B cell (primary cell): Measurements from ENCODE around the gene IFT22. TPM values are rescaled to one million over a fixed set of nuclear protein-coding genes. Genes with fewer than 3 reads are reported as not detected.

Source experiments
- ATAC-seq: fragments of 200-7000 bp; cut with Tn5 transposase; one replicate; pipeline ENCODE4 v1.10.0; 2021; ENCODE audit warnings: low read depth, mild to moderate bottlenecking, moderate number of reproducible peaks, moderate library complexity
- CTCF ChIA-PET: fragments of 350-600 bp; sonication (Branson Sonifier 250); formaldehyde crosslinking; loops from one replicate; lab custom pipeline; 2021; ENCODE audit warnings: antibody characterized with exemption, inconsistent platforms; lab: Charles Lee
- POLR2A ChIA-PET: fragments of 350-600 bp; sonication (Branson Sonifier 250); formaldehyde crosslinking; loops from one replicate; lab custom pipeline; 2021; ENCODE audit warnings: antibody characterized with exemption; lab: Charles Lee
- DNase-seq: peaks from one replicate; pipeline ENCODE4 v3.0.0; 2013
- H2AFZ ChIP-seq: 2 replicates; pipeline ENCODE4 v1.6.1; 2012; ENCODE audit warnings: mild to moderate bottlenecking, low read depth, low read length; ENCODE audit not compliant: insufficient read depth, poor library complexity, severe bottlenecking
- H3K27ac ChIP-seq, 2 donors: 1 replicate in 1 of 2; 2 replicates in 1 of 2; pipeline ENCODE4 v1.5.1; 2012 to 2013; ENCODE audit warnings: low read length in 2 of 2, mild to moderate bottlenecking in 2 of 2, moderate library complexity in 1 of 2
- H3K27me3 ChIP-seq, 4 experiments: fragments of 200-600 bp in 1 of 4; sonication (generic) in 1 of 4; replicated peaks in 1 of 4; 1 replicate in 2 of 4; 2 replicates in 2 of 4; pipeline versions ENCODE4 v1.6.1 to v1.7.0; 2013 to 2016; ENCODE audit warnings: low read length in 3 of 4, mild to moderate bottlenecking in 2 of 4, mixed read lengths in 1 of 4, moderate library complexity in 1 of 4; ENCODE audit not compliant: insufficient read depth in 4 of 4, control insufficient read depth in 3 of 4; ENCODE audit errors: control extremely low read depth in 1 of 4
- H3K36me3 ChIP-seq, 2 experiments: replicated peaks in 1 of 2; 1 replicate in 1 of 2; 2 replicates in 1 of 2; pipeline versions ENCODE4 v1.6.1 to v1.7.1; 2013; ENCODE audit warnings: low read length in 1 of 2; ENCODE audit not compliant: insufficient read depth in 2 of 2, control insufficient read depth in 1 of 2; ENCODE audit errors: control extremely low read depth in 1 of 2, extremely low read depth in 1 of 2
- H3K4me1 ChIP-seq, 2 donors: fragments of 200-600 bp in 1 of 2; sonication (generic) in 1 of 2; 1 replicate in 1 of 2; 2 replicates in 1 of 2; pipeline versions ENCODE4 v1.5.1 to v1.6.1; 2013 to 2017; ENCODE audit warnings: low read length in 2 of 2; ENCODE audit not compliant: control insufficient read depth in 2 of 2, insufficient read depth in 2 of 2
- H3K4me2 ChIP-seq: replicated peaks from 2 replicates; pipeline ENCODE3; 2012; ENCODE audit warnings: mild to moderate bottlenecking, low read depth, low read length; ENCODE audit not compliant: poor library complexity, severe bottlenecking
- H3K4me3 ChIP-seq, 5 experiments: fragments of 200-600 bp in 1 of 5; sonication (generic) in 1 of 5; 1 replicate in 3 of 5; 2 replicates in 2 of 5; pipeline versions ENCODE4 v1.5.1 to v1.7.0; 2011 to 2016; ENCODE audit warnings: low read length in 4 of 5, mild to moderate bottlenecking in 4 of 5, low read depth in 2 of 5, control low read depth in 1 of 5, moderate library complexity in 1 of 5; ENCODE audit not compliant: insufficient read depth in 1 of 5; ENCODE audit errors: control extremely low read depth in 1 of 5, extremely low read depth in 1 of 5
- H3K79me2 ChIP-seq: fragments of 200-600 bp; sonication (generic); one replicate; pipeline ENCODE4 v1.6.0; 2016; ENCODE audit warnings: low read length; ENCODE audit not compliant: control insufficient read depth, insufficient read depth
- H3K9ac ChIP-seq: fragments of 200-600 bp; sonication (generic); 2 replicates; pipeline ENCODE4 v1.6.1; 2017; ENCODE audit warnings: mild to moderate bottlenecking, low read length, moderate library complexity
- H3K9me3 ChIP-seq, 3 donors: one replicate each; pipeline versions ENCODE4 v1.6.1 to v1.7.1; 2013; ENCODE audit warnings: low read length in 2 of 3; ENCODE audit not compliant: control insufficient read depth in 2 of 3, insufficient read depth in 1 of 3; ENCODE audit errors: control extremely low read depth in 1 of 3
- H4K20me1 ChIP-seq: 2 replicates; pipeline ENCODE4 v1.6.0; 2012; ENCODE audit warnings: mild to moderate bottlenecking, low read length; ENCODE audit not compliant: insufficient read depth, control insufficient read depth, poor library complexity, severe bottlenecking
- H3K27ac Mint-ChIP-seq: one replicate; pipeline ENCODE4 v1.8.0; 2021; ENCODE audit warnings: mixed read lengths
- H3K27me3 Mint-ChIP-seq: one replicate; pipeline ENCODE4 v1.8.0; 2021; ENCODE audit warnings: mixed read lengths
- H3K4me1 Mint-ChIP-seq: one replicate; pipeline ENCODE4 v1.8.0; 2021; ENCODE audit warnings: mixed read lengths
- H3K4me3 Mint-ChIP-seq: one replicate; pipeline ENCODE4 v1.8.0; 2021; ENCODE audit warnings: mixed read lengths
- H3K9me3 Mint-ChIP-seq: one replicate; pipeline ENCODE4 v1.8.0; 2022; ENCODE audit warnings: mixed read lengths; ENCODE audit not compliant: insufficient read depth
- EZH2 ChIP-seq: IDR thresholded peaks from 2 replicates; pipeline ENCODE4 v1.6.1; 2012; ENCODE audit warnings: borderline replicate concordance, low read depth, mild to moderate bottlenecking, moderate library complexity, low read length; ENCODE audit not compliant: insufficient read depth, poor library complexity, severe bottlenecking
- WGBS: methylation state at CpG from one replicate; pipeline ENCODE4 v1.1.5; 2013; ENCODE audit warnings: missing lambda C conversion rate; ENCODE audit not compliant: insufficient coverage; 5-methylcytosine and 5-hydroxymethylcytosine counted together
- intact Hi-C: fragments of 100-400 bp; cut with micrococcal nuclease; formaldehyde crosslinking; loops from one replicate; pipeline ENCODE4 v1.10.0; 2022
- polyA plus RNA-seq: library from polyadenylated mRNA; depleted of rRNA; stranded (reverse); fragments of >200 nt; gene quantifications from 2 replicates; pipeline ENCODE4 v1.2.3, GENCODE V29; 2012
- total RNA-seq, 2 donors: library from RNA; stranded (reverse); fragments of 120-200 nt in 1 of 2; gene quantifications; 1 replicate in 1 of 2; 2 replicates in 1 of 2; pipeline versions ENCODE4 v1.2.3 to v1.2.4, GENCODE V29; 2013 to 2022
- TF ChIP-seq, protein P1 (sequence below): fragments of 200-600 bp; IDR thresholded peaks from one replicate; pipeline ENCODE4 v1.8.0; 2022; ENCODE audit warnings: antibody characterized with exemption, mild to moderate bottlenecking

The IFT22 gene
- total and polyA plus RNA-seq, 2 donors (not counting 1 experiment from before 2014, with no cell fraction given), result 5.2 to 7.3 TPM

DNA sequence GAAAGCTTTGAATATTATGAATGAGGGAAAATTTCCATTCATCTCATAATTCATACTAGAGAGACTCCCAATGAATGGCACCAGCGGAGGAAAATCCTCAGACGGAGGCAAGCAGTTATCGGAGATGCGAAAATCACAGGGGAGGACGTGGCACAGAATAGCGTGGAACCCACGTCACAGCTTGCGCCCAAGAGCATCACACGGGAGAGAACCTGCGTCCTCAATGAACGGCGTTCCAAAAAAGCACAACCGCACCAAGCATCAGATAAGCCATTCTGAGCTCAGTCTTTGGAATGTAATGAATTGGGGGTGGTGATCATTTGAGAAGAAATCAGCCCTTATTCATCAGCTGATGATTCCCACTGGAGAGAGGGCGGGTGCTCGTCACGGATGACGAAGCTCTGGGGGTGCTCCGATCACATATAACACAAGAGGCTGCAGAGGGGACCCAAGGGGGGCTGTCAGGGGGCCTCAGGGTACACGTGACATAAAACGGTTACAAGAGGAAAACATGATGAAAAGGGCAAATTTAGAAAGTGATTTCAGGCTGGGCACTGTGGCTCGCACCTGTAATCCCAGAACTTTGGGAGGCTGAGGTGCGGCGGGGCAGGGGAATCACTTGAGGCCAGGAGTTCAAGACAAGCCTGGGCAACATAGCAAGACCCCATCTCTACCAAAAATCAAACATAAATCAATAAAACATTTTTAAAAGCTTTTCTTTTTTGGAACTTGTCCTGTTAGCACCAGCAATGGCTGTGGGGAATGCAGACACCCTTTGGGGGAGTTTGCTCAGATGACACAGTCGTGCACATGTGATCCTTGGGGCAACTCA lies 42.9 kb downstream of the IFT22 start:
- H3K9me3 Mint-ChIP-seq, result no peaks in the 10 kb centered on the region
- Histone ChIP-seq H3K27ac (no peak overlapping the region), H3K79me2 (no peaks in the 10 kb centered on the region), H3K27me3 (no peaks in the 10 kb centered on the region), H3K4me3 (no peak overlapping the region), H3K4me2 (no peak overlapping the region), H3K36me3 (no peaks in the 10 kb centered on the region), H4K20me1 (no peaks in the 10 kb centered on the region), H3K9me3 (no peaks in the 10 kb centered on the region), H3K9ac (no peak overlapping the region), H3K4me1 (peaks cover 0 to 4% of the 10 kb centered on the region in 2 donors), H2AFZ (no peak overlapping the region)
- H3K27ac Mint-ChIP-seq, result no peak overlapping the region
- ATAC-seq, result no peak
- peaks cover 6% of the 10 kb centered on the region for H3K4me1 Mint-ChIP-seq
- H3K4me3 Mint-ChIP-seq, result no peak overlapping the region
- intact Hi-C loops, result no loop called here
- POLR2A ChIA-PET, result no interaction called here
- TF ChIP-seq EZH2, result no peak
- TF ChIP-seq, protein P1, sequence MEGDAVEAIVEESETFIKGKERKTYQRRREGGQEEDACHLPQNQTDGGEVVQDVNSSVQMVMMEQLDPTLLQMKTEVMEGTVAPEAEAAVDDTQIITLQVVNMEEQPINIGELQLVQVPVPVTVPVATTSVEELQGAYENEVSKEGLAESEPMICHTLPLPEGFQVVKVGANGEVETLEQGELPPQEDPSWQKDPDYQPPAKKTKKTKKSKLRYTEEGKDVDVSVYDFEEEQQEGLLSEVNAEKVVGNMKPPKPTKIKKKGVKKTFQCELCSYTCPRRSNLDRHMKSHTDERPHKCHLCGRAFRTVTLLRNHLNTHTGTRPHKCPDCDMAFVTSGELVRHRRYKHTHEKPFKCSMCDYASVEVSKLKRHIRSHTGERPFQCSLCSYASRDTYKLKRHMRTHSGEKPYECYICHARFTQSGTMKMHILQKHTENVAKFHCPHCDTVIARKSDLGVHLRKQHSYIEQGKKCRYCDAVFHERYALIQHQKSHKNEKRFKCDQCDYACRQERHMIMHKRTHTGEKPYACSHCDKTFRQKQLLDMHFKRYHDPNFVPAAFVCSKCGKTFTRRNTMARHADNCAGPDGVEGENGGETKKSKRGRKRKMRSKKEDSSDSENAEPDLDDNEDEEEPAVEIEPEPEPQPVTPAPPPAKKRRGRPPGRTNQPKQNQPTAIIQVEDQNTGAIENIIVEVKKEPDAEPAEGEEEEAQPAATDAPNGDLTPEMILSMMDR, result no peak
- 94% methylated on average over 23 of the region's 24 CpGs for WGBS
- DNase-seq, result no peak
- CTCF ChIA-PET, result interaction anchor here (1.3 kb wide), 1 partner anchor 134 kb away, joined by 6 read pairs; no protein-coding TSS in a partner anchor
- H3K27me3 Mint-ChIP-seq, result peaks cover 19% of the 10 kb centered on the region

DNA sequence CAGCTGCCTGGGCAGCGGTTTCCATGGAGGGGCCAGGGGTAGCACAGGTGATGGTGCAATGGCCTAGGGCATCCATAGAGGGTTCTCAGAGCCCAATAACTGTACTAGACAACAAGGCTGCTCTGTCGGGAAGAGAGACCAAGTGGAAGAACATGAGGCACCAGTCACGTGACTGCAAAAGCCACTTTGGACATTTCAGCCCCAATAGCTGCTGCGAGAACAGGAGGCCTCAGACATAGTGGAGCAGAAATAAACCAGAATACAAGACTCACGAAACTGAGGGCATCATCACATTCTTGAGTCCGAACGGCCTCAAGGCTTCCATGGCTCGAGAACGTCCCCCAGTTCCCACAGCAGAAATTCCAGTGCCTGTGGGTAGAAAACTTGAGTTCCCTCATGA lies 44.5 kb downstream of the IFT22 start:
- Mint-ChIP-seq H3K27ac (no peak overlapping the region), H3K4me3 (no peak overlapping the region), H3K27me3 (peaks cover 25% of the 10 kb centered on the region), H3K9me3 (no peaks in the 10 kb centered on the region), H3K4me1 (no peaks in the 10 kb centered on the region)
- no peaks in the 10 kb centered on the region for H3K79me2 ChIP-seq
- no peaks in the 10 kb centered on the region for H3K9me3 ChIP-seq
- DNase-seq (no peak), ATAC-seq (no peak)
- H3K4me2 ChIP-seq, result no peak overlapping the region
- H3K27me3 ChIP-seq, result no peaks in the 10 kb centered on the region
- H3K9ac ChIP-seq, result no peak overlapping the region
- H3K27ac ChIP-seq, result no peak overlapping the region
- POLR2A ChIA-PET, result no interaction called here
- H2AFZ ChIP-seq, result no peak overlapping the region
- CTCF ChIA-PET, result no interaction called here
- intact Hi-C loops, result no loop called here
- 92% methylated on average over 9 of the region's 9 CpGs for WGBS
- no peaks in the 10 kb centered on the region for H3K4me1 ChIP-seq
- no peak for TF ChIP-seq EZH2
- TF ChIP-seq, protein P1, result no peak
- H3K4me3 ChIP-seq, result no peak overlapping the region
- no peaks in the 10 kb centered on the region for H4K20me1 ChIP-seq
- no peaks in the 10 kb centered on the region for H3K36me3 ChIP-seq
